Germinal center (tissue), 1 donor: Measurements from ENCODE around the gene TMEM92.
"Not testable (repeated sequence)": the region's sequence is repeated elsewhere in the genome, so short reads cannot be mapped to it uniquely, and the experiment has no call there.

ENCODE experiments used
- DNase-seq: peaks from one replicate; pipeline ENCODE4 v3.0.0; 2012; ENCODE audit warnings: mixed read lengths, low spot score

Gene TMEM92

DNA sequence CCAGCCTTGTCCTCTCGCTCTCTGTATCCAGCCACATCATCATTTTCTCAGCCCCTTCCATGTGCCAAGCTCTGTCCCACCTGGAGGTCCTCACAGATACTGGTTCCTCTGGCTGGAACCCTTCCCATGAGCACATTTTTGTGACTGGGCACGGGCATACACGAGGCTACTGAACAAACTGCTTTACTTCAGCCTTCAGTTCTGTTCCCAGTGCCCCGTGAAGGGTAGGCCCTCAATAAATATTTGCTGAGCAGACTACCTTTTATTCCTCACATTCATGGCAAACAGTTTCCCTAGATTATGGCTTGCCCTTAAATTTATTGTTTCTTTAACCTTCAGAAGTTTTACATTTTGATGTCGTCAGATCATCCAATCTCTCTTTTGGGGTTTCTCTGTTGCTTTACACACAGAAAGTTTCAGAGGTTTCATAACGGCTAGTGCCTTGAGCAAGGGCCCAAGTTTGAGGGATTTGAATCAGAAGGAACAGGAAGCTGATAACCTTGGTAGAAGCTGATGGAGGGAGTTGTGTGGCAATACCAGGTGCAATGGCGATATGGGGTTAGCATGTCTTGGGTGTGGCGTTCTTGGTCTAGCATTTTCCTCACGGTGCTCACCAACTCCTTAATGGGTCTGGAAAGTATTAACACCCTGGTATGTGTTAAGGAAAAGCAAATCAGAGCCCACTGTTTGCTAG, 27.8 kb downstream of the TMEM92 start:
- DNase-seq, result no peak

DNA sequence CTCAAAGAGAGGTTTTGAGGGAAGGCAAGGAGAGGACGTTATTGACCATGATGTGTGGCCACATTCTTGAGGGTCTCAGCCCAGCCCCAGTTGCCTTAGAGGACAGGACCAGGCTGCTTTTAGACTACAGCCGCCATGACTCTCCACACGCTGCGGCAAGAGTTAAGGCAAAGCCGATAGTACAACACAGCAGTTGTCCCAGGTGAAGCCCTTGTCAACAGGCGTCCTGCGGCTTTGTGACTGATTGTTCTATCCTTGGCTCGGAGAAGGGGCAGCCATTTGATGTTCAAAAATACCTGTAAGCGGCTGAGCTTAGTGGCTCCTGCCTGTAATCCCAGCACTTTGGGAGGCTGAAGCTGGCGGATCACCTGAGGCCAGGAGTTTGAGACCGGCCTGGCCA, 28.8 kb downstream of the TMEM92 start:
- no peak for DNase-seq

DNA sequence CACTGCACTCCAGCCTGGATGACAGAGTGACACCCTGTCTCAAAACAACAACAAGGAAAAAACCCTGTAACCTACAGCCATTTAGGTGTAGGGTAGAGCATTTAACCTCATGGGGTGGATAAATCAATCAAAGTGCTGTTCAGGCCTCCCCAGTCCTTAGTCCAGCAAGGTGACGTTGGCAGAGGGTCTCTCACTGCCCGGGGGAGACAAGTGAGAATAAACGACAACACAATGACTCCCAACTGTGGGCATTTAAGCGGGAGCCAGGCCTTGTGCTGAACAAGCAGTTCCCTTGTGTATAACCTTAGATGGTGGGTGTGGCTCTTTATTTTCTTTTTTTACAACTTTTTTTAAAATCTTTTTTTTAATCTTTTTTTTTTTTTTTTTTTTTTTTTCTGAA, 29.3 kb downstream of the TMEM92 start:
- DNase-seq, result no peak

DNA sequence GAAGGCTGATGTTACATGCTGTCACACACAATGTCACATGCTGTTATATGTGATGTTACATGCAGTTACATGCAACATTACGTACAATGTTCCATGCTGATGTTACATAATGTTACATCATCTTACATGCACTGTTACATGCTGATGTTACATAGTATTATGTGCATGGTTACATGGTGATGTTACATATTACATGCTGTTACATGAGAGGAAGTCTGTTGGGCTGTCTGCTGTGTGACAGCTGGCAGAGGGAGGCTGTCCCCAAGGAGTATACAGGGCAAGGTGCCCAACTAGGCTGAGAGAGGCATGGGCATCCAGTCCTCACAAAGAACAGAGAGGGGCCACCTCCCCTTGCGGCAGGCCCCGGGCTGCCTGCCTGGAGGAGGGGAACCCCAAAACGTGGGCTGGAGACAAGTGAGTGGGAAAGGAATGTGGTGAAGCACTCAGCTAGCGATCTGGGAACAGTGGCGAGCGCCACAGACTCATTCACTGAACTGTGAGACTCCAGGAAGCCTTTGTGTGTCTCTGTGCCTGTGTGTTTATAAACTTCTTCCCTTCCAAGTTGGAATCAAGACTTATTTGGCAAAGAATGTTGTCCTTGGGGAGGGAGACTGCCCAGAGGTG, 30.6 kb downstream of the TMEM92 start:
- no peak for DNase-seq

DNA sequence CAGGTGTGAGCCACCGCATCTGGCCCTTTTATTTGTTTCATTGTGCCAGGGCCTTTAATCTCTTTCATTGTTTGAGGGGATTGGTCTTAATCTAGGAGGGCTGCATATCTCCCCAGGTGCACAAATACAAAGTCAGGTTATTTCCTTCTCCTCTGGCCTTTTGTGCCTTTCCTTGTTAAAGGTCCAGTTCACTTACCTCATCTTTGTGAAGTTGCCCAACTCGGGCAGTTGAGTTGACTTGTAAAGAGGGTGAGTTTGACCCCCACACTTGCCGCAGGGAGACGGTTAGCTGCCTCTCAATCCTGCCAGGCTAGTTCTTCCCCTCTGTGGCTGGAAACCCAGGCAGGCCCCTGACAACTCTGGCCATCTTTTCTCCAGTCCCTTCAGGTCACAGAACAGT, 33.4 kb downstream of the TMEM92 start:
- DNase-seq, result no peak

DNA sequence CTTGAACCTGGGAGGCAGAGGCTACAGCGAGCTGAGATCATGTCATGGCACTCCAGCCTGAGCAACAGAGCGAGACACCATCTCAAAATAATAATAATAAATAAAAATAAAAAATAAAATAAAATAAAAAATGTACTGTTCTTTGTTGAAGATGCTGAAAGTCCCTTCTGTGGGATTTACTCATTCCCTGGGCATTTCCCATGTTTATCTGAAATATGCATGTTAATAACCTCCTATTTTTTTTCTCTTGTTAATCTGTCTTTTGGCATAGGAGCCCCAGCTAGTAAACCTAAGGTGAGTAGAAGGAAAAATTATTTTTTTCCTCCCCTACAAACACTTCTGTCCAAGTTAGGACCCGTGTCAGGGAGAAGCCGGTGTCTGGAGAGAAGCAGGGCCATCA, 34.4 kb downstream of the TMEM92 start:
- no peak for DNase-seq

DNA sequence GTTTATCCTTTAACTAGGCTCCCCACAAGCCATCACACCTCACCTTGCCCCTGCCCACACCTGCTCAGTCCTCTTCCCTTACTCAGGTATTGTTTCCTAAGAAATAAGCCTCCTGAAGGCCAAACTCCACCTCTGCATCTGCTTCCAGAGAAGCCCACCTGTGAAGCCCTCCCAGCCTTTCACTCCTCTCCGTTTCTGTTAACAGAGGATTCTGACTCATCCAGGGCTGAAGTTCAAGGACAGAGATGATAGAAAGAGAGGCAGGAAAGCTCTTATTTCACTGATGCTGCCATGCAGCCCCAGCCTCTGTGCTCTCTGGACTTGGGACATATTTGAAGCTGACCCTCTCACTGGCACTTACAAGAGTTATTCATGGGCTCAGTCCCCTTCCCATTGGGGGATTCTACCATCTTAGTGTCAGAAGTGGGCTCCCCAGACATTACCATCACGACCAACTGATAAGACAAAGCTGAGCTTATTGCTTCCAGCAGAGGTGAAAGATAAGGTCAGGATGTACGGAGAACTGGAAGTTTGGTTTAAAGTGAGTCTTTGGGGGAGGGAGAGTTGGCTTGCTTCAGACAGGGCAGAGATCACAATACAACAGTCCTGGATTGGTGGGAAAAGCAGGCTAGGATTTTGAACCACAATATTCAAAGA, 36.3 kb downstream of the TMEM92 start:
- DNase-seq, result no peak

DNA sequence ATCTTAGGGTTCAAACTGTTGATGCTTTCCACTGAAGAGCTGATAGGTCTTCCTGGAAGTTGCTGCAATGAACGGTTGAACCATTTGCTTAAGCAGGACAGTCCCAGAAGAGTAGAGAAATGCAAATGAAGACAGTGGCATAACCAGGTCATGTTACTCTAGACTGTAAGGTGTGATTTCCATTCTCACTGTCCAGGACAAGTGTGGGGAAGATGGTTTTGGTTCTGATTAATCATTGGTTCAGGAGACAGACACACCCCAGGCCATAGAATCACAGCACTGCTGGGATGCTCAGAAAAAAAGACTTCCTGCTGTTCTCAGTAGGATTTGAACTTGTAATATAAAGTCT, 36.8 kb downstream of the TMEM92 start:
- DNase-seq, result no peak

DNA sequence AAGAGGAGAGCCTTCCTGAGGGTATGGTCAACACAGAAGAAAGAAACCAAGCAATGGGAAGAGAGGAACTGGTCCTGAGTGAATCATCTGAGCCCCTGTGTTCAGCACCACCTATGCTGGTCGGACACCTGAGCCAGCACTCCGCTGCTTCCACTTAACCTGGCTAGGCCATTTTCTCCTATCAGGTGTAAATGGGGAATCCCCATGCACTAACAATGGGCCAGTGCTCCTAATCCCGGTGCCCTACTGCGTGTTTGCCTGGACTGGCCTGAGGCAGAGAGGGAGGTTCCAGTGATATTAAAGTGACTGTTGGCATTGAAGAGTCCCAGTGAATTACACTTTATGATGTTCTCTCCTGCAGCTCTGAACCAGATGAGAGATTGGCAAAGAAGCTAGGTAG, 37.2 kb downstream of the TMEM92 start:
- no peak for DNase-seq

DNA sequence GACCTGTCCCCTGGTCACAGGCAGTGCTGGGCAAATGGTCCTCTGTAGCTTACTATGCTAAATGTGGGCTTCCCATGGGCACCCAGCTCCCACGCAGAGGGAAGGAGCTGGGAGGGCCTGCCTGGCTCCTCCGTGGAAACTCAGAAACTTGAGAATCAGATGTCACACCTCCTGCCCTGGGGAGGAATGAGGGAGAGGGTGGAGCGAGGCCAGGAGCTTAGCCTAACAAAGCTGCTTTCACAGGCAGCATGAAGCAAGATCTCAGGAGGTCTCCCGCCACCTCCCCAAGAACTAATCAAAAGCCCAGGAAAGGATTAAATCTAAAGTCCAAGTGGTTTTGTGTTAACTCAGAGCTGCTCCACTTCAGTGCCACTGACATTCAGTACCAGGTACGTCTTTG, 38.0 kb downstream of the TMEM92 start:
- no peak for DNase-seq

DNA sequence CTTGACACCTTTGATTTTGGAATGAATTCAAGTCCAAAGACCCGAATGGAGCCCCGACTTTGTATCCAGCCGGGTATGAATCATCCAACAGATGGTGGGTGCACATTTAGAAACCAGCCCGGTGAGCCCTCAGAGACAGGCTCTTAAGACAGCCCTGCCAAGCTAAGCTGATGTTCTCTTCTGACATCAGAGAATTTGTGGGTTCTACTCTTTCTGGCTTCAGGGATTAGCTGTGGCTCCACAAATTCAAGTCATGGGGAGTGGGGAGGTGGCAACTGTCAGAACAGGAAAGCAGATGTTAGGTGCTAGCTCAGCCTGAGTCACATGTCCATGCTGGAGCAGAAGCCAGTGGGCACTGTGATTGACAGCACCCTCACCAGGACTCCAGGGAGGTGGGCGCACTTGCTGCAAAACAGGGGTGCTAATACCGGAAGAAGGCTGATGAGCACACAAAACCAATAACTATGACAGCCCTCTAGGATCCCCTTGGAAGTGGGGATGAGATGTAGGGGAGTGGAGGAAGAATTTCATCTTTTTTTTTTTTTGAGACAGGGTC, 40.3 kb downstream of the TMEM92 start:
- no peak for DNase-seq

DNA sequence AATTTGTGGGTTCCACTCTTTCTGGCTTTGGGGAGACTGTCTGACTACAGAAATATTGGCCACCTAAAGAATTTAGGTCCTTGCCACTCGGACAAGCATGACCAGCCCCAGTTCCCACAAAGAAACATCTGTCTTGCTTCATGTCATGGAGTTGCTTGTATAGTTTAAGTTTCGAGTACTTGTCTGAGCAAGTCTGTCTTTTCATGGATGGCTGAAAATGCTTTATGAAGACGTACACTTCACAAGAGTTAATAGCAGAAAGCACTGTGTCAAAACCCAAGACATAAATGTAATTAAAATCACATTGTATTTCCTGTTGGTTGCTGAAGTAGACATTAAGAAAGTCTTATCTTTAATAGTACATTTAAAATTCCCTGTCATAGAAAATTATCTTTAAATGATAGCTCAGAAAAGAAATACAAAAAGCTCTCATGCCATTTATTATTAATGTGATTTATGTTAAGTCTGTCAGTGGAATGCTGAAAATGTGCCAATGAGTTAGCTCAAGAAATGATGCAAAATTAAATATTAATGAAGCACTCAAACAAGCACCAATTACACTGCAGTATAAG, 41.8 kb downstream of the TMEM92 start:
- no peak for DNase-seq

DNA sequence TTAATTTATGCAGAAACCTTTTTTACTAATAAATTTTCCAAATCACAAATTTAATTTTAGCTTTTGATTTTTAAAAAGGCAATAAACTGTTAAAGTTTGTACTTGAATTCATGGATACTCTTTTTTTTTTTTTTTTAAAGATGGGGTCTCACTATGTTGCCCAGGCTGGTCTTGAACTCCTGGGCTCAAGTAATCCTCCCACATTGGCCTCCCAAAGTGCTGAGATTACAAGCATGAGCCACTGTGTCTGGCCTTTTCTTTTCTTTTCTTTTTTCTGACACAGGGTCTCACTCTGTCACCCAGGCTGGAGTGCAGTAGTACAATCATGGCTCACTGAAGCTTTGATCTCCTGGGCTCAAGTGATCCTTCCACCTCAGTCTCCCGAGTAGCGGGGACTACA, 42.4 kb downstream of the TMEM92 start:
- DNase-seq, result not testable (repeated sequence)

DNA sequence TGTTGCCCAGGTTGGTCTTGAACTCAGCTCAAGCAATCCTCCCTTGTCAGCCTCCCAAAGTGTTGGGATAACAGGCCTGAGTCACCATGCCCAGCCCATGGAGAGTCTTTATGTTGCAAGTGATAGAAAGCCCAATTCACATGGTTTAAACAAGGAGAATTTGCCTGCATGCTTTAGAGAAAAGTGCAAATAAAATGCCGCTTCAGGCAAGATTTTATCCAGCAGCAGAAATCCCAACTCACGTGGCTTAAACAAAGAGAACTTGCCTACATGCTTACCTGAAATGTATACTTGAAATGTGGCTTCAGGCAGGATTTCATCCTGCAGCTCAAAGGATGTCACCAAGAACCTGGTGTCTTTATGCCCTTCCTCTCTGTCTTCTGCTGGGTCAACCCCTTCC, 42.9 kb downstream of the TMEM92 start:
- no peak for DNase-seq

DNA sequence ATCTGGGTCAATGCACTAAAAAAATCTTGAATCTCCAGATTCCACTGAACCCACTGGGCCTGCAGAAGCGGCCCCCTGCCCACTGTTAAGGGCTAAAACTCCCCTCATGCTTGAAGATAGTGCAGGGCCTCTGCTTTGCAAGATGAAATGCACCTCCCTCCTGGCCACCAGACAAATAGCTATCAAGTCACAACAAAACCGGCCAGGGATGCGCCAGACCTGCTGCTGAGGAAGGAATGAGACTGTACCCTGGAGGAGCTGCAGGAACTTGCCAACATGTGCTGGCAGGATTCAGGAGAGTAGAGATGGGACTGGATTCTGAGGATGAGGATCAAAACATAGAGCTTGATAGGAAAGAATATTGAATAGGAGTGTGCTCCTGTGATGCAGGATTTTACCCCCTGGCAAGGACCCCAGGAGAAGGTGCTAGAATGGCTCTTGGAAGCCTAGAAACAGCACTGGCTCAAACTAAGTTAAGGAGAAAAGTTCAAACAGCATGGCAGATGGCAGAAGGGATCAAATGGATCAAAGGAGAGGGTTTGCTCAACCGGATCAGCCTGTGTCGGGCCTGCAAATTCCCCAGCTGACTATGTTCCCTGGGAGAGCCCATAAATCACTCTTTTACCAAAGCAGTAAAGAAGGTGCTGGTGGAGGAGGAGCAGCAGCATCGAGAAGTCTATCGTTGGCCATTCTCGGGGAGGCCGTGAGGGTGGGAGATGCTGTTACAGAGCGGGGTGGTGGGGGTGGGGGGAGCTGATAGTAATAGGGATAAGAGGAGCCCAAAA, 44.4 kb downstream of the TMEM92 start:
- no peak for DNase-seq

DNA sequence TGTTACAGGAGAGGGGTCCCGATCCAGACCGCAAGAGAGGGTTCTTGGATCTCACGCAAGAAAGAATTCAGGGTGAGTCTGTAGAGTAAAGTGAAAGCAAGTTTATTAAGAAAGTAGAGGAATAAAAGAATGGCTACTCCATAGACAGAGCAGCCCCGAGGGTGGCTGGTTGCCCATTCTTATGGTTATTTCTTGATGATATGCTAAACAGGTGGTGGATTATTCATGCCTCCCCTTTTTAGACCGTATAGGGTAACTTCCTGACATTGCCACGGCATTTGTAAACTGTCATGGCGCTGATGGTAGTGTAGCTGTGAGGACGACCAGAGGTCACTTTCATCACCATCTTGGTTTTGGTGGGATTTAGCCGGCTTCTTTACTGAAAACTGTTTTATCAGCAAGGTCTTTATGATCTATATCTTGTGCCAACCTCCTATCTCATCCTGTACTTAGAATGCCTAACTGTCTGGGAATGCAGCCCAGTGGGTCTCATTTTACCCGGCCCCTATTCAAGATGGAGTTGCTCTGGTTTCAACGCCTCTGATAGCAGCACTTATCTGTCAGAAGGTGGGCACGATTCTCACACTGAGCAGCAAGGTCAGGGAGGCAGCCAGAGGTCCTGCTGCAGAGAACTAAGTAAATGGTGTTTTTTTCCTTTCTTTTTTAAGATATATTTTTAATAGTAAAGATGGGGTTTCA, 45.2 kb downstream of the TMEM92 start:
- DNase-seq, result no peak

DNA sequence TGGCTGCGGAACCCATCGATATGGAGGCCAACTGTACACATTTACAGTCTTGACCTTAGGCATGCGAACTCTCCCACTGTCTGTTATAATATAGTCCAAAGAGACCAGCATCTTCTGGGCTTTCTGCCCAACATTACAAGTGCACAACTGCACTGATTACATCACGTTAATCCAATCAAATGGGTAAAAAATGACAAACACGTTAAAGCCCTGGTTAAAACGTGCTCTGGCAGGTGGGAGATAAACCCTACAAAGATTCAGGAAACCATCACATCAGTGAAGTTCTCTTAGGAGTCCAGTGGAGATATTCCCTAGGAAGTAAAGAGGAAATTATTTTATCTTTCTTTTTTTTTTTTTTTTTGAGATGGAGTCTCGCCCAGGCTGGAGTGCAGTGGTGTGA, 48.0 kb downstream of the TMEM92 start:
- DNase-seq, result no peak

DNA sequence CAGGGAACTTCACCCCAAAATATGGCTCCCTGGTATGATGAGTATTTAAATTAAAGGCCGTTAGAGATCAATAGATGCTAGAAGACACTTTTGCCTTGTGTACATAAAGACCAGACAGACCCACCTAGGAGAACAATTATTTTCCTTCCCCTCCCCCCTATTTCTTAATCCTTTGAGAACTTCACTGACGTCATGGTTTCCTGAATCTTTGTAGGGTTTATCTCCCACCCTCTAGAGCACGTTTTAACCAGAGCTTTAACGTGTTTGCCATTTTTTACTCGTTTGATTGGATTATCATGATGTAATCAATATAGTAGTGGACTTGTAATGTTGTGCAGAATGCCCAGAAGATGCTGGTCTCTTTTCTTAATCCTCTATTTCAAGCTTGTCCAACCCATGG, 48.8 kb downstream of the TMEM92 start:
- DNase-seq, result no peak

DNA sequence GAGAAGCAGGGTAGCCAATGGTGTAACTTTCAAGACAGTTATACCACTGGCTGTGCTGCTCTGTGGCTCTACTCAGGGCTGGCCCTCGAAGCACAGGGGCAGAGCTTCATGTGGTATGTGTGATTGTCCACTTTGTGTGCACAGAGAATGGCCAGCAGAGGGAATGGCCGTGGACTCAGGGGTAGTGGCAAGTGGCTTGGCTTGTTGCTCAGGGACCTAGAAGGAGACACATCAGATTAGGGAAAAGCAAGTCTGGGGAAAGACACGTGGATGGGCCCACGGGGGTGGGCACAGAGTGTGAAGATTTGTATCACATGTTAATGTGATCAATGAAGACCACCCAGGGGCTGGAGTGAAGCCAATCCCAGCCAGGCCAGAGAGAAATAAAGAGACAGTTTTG, 51.6 kb downstream of the TMEM92 start:
- no peak for DNase-seq

DNA sequence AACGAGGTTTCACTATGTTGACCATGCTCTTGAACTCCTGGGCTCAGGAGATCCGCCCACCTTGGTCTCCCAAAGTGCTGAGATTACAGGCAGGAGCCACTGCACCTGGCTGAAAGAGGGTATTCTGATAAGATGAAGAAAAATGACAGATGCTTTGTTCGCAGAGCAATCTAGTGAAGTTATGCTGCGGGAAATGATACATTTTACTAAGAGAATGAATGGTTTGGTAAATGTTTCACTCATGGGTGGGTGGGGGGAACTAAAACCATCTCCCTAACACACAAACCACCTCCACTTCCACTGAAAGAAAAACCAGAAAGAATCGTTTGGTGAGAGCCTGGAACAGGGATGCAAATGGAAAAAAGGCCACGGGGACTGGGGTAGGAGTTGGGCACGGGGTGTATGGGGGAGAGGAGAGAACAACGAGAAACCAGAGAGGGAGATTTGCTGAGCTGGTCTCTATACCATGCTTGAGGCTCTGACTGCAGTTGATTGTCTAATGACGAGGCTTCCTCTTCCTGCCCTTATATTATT, 52.6 kb downstream of the TMEM92 start:
- DNase-seq, result no peak
